ENCODE data around the gene ZXDB. TPM values are rescaled to one million over a fixed set of nuclear protein-coding genes. Genes with fewer than 3 reads are reported as not detected.
"Not testable (repeated sequence)": the region's sequence is repeated elsewhere in the genome, so short reads cannot be mapped to it uniquely, and the experiment has no call there.

The ZXDB gene
- total RNA-seq (1 to 10 TPM; 6.5 to 6.6 TPM), polyA plus RNA-seq (5.6 TPM)

- H3K27me3 Mint-ChIP-seq; H3K36me3 ChIP-seq (ENCODE audit: insufficient read depth, low read length); CTCF ChIA-PET; POLR2A ChIA-PET; H3K9me3 Mint-ChIP-seq; H3K9me3 ChIP-seq (ENCODE audit: low read length); H3K27me3 ChIP-seq (ENCODE audit: insufficient read depth, low read length, poor library complexity, severe bottlenecking): not testable (repeated sequence)
- H3K4me3 ChIP-seq (ENCODE audit: low read length) = peak within 1 kb of the TSS; percentile 49
- peak within 1 kb of the TSS; percentile 88 to 98 (median 92) for H3K27ac Mint-ChIP-seq
- H3K27ac ChIP-seq (ENCODE audit: low read depth, low read length) = peak within 1 kb of the TSS; percentile 65
- peak within 1 kb of the TSS; percentile 78 to 96 (median 88) for H3K4me3 Mint-ChIP-seq
- H3K4me1 ChIP-seq (ENCODE audit: insufficient read depth, low read length) = peaks cover 20% of the 10 kb centered on the region
- H3K4me1 Mint-ChIP-seq = peaks cover 31 to 54% (median 40%) of the 10 kb centered on the region in 3 donors
- H3K36me3 Mint-ChIP-seq = peaks cover 3 to 19% (median 5%) of the 10 kb centered on the region in 3 donors
- DNase-seq = peak in 2 of 5 donors; percentile 26 to 50
Measured at GRCh38 chrX:57591284-57592159, at the start of gene ZXDB. Gene ZXDB (plus strand): TSS chrX:57592011. CDS start chrX:57592049, 38 bp downstream.

GRCh38 chrX:57565198-57565597 is 26.6 kb upstream of the ZXDB start:
- ChIA-PET CTCF (no interaction called here), POLR2A (no interaction called here)
- Histone ChIP-seq H3K36me3 (ENCODE audit: insufficient read depth, low read length) (no peaks in the 10 kb centered on the region), H3K9me3 (ENCODE audit: low read length) (no peaks in the 10 kb centered on the region), H3K27me3 (ENCODE audit: insufficient read depth, low read length, poor library complexity, severe bottlenecking) (no peaks in the 10 kb centered on the region), H3K4me1 (ENCODE audit: insufficient read depth, low read length) (no peaks in the 10 kb centered on the region), H3K4me3 (ENCODE audit: low read length) (no peak overlapping the region), H3K27ac (ENCODE audit: low read depth, low read length) (no peak overlapping the region)
- no peaks in the 10 kb centered on the region for H3K36me3 Mint-ChIP-seq
- H3K4me1 Mint-ChIP-seq = no peaks in the 10 kb centered on the region
- H3K27me3 Mint-ChIP-seq = peaks cover 10 to 14% of the 10 kb centered on the region in 2 donors
- no peak for DNase-seq
- peaks cover 0 to 5% (median 2%) of the 10 kb centered on the region in 5 donors for H3K9me3 Mint-ChIP-seq
- H3K4me3 Mint-ChIP-seq = no peak overlapping the region
- no peak overlapping the region for H3K27ac Mint-ChIP-seq

GRCh38 chrX:57573754-57574153 is 18.1 kb upstream of the ZXDB start:
- H3K36me3 ChIP-seq (ENCODE audit: insufficient read depth, low read length) = no peaks in the 10 kb centered on the region
- POLR2A ChIA-PET = no interaction called here
- no peaks in the 10 kb centered on the region for H3K27me3 ChIP-seq (ENCODE audit: insufficient read depth, low read length, poor library complexity, severe bottlenecking)
- H3K27ac ChIP-seq (ENCODE audit: low read depth, low read length) = no peak overlapping the region
- H3K4me1 ChIP-seq (ENCODE audit: insufficient read depth, low read length) = no peaks in the 10 kb centered on the region
- H3K4me3 ChIP-seq (ENCODE audit: low read length) = no peak overlapping the region
- H3K27me3 Mint-ChIP-seq = peaks cover 0 to 9% of the 10 kb centered on the region in 2 donors
- no peak overlapping the region for H3K4me3 Mint-ChIP-seq
- H3K27ac Mint-ChIP-seq = no peak overlapping the region
- no peaks in the 10 kb centered on the region for H3K36me3 Mint-ChIP-seq
- H3K9me3 Mint-ChIP-seq = no peaks in the 10 kb centered on the region
- DNase-seq = peak in 1 of 5 donors; percentile 5
- CTCF ChIA-PET = no interaction called here
- no peaks in the 10 kb centered on the region for H3K9me3 ChIP-seq (ENCODE audit: low read length)
- H3K4me1 Mint-ChIP-seq = no peaks in the 10 kb centered on the region

GRCh38 chrX:57582948-57583347 is 8.9 kb upstream of the ZXDB start:
- H3K36me3 ChIP-seq (ENCODE audit: insufficient read depth, low read length); H3K27me3 ChIP-seq (ENCODE audit: insufficient read depth, low read length, poor library complexity, severe bottlenecking); H3K4me1 ChIP-seq (ENCODE audit: insufficient read depth, low read length); H3K9me3 Mint-ChIP-seq; H3K4me3 ChIP-seq (ENCODE audit: low read length); H3K4me3 Mint-ChIP-seq; H3K27me3 Mint-ChIP-seq; H3K27ac ChIP-seq (ENCODE audit: low read depth, low read length); POLR2A ChIA-PET; DNase-seq; H3K4me1 Mint-ChIP-seq; H3K27ac Mint-ChIP-seq; H3K9me3 ChIP-seq (ENCODE audit: low read length); H3K36me3 Mint-ChIP-seq: not testable (repeated sequence)
- CTCF ChIA-PET = interaction anchor here (0.9 kb wide), 1 partner anchor 347 kb away, joined by 3 read pairs; no protein-coding TSS in a partner anchor

- Mint-ChIP-seq H3K9me3 (no peaks in the 10 kb centered on the region), H3K4me1 (peaks cover 0 to 8% (median 3%) of the 10 kb centered on the region in 3 donors), H3K27ac (no peak overlapping the region), H3K27me3 (peaks cover 0 to 3% of the 10 kb centered on the region in 2 donors), H3K4me3 (no peak overlapping the region), H3K36me3 (no peaks in the 10 kb centered on the region)
- no peaks in the 10 kb centered on the region for H3K4me1 ChIP-seq (ENCODE audit: insufficient read depth, low read length)
- no peaks in the 10 kb centered on the region for H3K27me3 ChIP-seq (ENCODE audit: insufficient read depth, low read length, poor library complexity, severe bottlenecking)
- no peaks in the 10 kb centered on the region for H3K9me3 ChIP-seq (ENCODE audit: low read length)
- no peak overlapping the region for H3K27ac ChIP-seq (ENCODE audit: low read depth, low read length)
- CTCF ChIA-PET = interaction anchor here (0.9 kb wide), 1 partner anchor 347 kb away, joined by 3 read pairs; no protein-coding TSS in a partner anchor
- no peak overlapping the region for H3K4me3 ChIP-seq (ENCODE audit: low read length)
- no peaks in the 10 kb centered on the region for H3K36me3 ChIP-seq (ENCODE audit: insufficient read depth, low read length)
- POLR2A ChIA-PET = no interaction called here
- DNase-seq = no peak
Measured at GRCh38 chrX:57583477-57583876, 8.3 kb upstream of the ZXDB start.

- Histone ChIP-seq H3K36me3 (ENCODE audit: insufficient read depth, low read length) (no peaks in the 10 kb centered on the region), H3K4me1 (ENCODE audit: insufficient read depth, low read length) (peaks cover 8% of the 10 kb centered on the region), H3K4me3 (ENCODE audit: low read length) (no peak overlapping the region), H3K9me3 (ENCODE audit: low read length) (no peaks in the 10 kb centered on the region), H3K27me3 (ENCODE audit: insufficient read depth, low read length, poor library complexity, severe bottlenecking) (no peaks in the 10 kb centered on the region), H3K27ac (ENCODE audit: low read depth, low read length) (no peak overlapping the region)
- no peaks in the 10 kb centered on the region for H3K36me3 Mint-ChIP-seq
- no peak for DNase-seq
- H3K4me3 Mint-ChIP-seq = no peak overlapping the region
- CTCF ChIA-PET = no interaction called here
- no peaks in the 10 kb centered on the region for H3K9me3 Mint-ChIP-seq
- peaks cover 0 to 3% of the 10 kb centered on the region in 2 donors for H3K27me3 Mint-ChIP-seq
- peaks cover 9 to 20% (median 10%) of the 10 kb centered on the region in 3 donors for H3K4me1 Mint-ChIP-seq
- H3K27ac Mint-ChIP-seq = no peak overlapping the region
- POLR2A ChIA-PET = no interaction called here
Measured at GRCh38 chrX:57586360-57586759, 5.5 kb upstream of the ZXDB start.

GRCh38 chrX:57587062-57587461 is 4.7 kb upstream of the ZXDB start:
- H3K4me1 Mint-ChIP-seq = peaks cover 12 to 22% (median 14%) of the 10 kb centered on the region in 3 donors
- POLR2A ChIA-PET = no interaction called here
- H3K36me3 ChIP-seq (ENCODE audit: insufficient read depth, low read length) = no peaks in the 10 kb centered on the region

GRCh38 chrX:57587607-57588006 is 4.2 kb upstream of the ZXDB start:
- Mint-ChIP-seq H3K4me1 (peaks cover 12 to 22% (median 14%) of the 10 kb centered on the region in 3 donors), H3K36me3 (peaks cover 0 to 3% (median 0%) of the 10 kb centered on the region in 3 donors), H3K9me3 (no peaks in the 10 kb centered on the region), H3K4me3 (no peak overlapping the region), H3K27ac (peak overlapping the region in 1 of 8 donors; percentile 83), H3K27me3 (no peaks in the 10 kb centered on the region)
- Histone ChIP-seq H3K36me3 (ENCODE audit: insufficient read depth, low read length) (no peaks in the 10 kb centered on the region), H3K4me3 (ENCODE audit: low read length) (no peak overlapping the region), H3K27me3 (ENCODE audit: insufficient read depth, low read length, poor library complexity, severe bottlenecking) (no peaks in the 10 kb centered on the region), H3K4me1 (ENCODE audit: insufficient read depth, low read length) (peaks cover 8% of the 10 kb centered on the region), H3K27ac (ENCODE audit: low read depth, low read length) (no peak overlapping the region), H3K9me3 (ENCODE audit: low read length) (no peaks in the 10 kb centered on the region)
- ChIA-PET CTCF (no interaction called here), POLR2A (no interaction called here)
- no peak for DNase-seq

More at GRCh38 chrX:57587062-57587461, 4.7 kb upstream of the ZXDB start:
- no peaks in the 10 kb centered on the region for H3K9me3 Mint-ChIP-seq
- no peak for DNase-seq
- Histone ChIP-seq H3K4me3 (ENCODE audit: low read length) (no peak overlapping the region), H3K9me3 (ENCODE audit: low read length) (no peaks in the 10 kb centered on the region), H3K27me3 (ENCODE audit: insufficient read depth, low read length, poor library complexity, severe bottlenecking) (no peaks in the 10 kb centered on the region), H3K27ac (ENCODE audit: low read depth, low read length) (no peak overlapping the region), H3K4me1 (ENCODE audit: insufficient read depth, low read length) (peaks cover 8% of the 10 kb centered on the region)
- CTCF ChIA-PET = no interaction called here
- no peak overlapping the region for H3K27ac Mint-ChIP-seq
- peaks cover 0 to 3% (median 0%) of the 10 kb centered on the region in 3 donors for H3K36me3 Mint-ChIP-seq
- H3K4me3 Mint-ChIP-seq = no peak overlapping the region
- H3K27me3 Mint-ChIP-seq = peaks cover 0 to 3% of the 10 kb centered on the region in 2 donors
